ENCODE measurements around the gene FGFBP2. TPM values are rescaled to one million over a fixed set of nuclear protein-coding genes. Genes with fewer than 3 reads are reported as not detected.
A peak's percentile ranks its signal among the peaks of the same experiment; 100 is the strongest.

Gene FGFBP2
- not detected for polyA plus RNA-seq (2013, experiment 1 of 2)
- not detected for polyA plus RNA-seq (2013, experiment 2 of 2)

DNA sequence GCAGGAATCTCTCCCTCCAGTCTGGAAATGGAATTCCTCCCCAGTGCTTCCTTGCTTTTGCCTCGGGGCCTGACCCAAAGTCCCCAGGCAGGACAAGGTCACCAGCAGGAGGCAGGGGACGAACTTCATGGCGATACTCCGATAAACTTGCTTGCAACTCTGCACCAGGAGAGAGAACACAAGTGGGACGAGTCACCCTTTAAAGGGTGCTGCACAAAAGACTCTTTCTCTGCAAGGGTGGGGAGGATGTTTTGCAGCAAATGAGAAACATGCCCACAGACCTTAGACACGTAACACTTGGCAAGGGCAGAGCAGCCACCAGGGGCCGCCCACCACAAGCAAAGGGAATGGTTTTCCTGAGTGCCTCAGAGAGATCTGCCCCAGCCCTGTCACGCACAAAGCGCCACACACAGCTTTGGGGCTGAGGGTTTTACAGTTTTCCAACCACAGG is at the start of gene FGFBP2:
FGFBP2 (minus strand) TSS at position 175 of the 451 bp plus-strand sequence; CDS start at position 129, 46 bp downstream.
- Histone ChIP-seq H3K4me3 (ENCODE audit: low read length in 2 of 2) (no peak within 1 kb of the TSS), H2AFZ (ENCODE audit: low read length) (peak within 1 kb of the TSS; percentile 65), H3K18ac (ENCODE audit: low read length) (peak within 1 kb of the TSS; percentile 1), H3K4me1 (ENCODE audit: control insufficient read depth in 2 of 2, insufficient read depth in 1 of 2, low read depth in 1 of 2, low read length in 2 of 2) (no peaks in the 10 kb centered on the region), H2BK5ac (ENCODE audit: low read length) (no peak within 1 kb of the TSS), H3K4ac (ENCODE audit: low read length) (no peak within 1 kb of the TSS), H2BK120ac (ENCODE audit: low read depth, low read length) (no peak within 1 kb of the TSS), H3K27me3 (ENCODE audit: control insufficient read depth in 3 of 3, insufficient read depth in 3 of 3, low read depth in 1 of 3, low read length in 3 of 3) (peaks cover 0 to 4% (median 0%) of the 10 kb centered on the region in 3 experiments), H3K36me3 (replicated peaks in 1 of 2; ENCODE audit: control insufficient read depth in 2 of 2, insufficient read depth in 2 of 2, low read length in 2 of 2) (peaks cover 0 to 2% of the 10 kb centered on the region in 2 donors), H2AK5ac (ENCODE audit: low read depth, low read length) (peak within 1 kb of the TSS; percentile 21), H3K14ac (ENCODE audit: low read length) (no peak within 1 kb of the TSS), H3K4me2 (ENCODE audit: insufficient read depth, low read length, poor library complexity, severe bottlenecking) (no peak within 1 kb of the TSS), H4K8ac (ENCODE audit: low read depth, low read length) (no peak within 1 kb of the TSS), H3K27ac (replicated peaks; ENCODE audit: low read length) (no peak within 1 kb of the TSS), H3K23ac (ENCODE audit: low read depth, low read length, poor library complexity) (no peak within 1 kb of the TSS), H2BK15ac (ENCODE audit: low read length) (no peak within 1 kb of the TSS), H3K79me1 (ENCODE audit: low read depth, low read length) (no peaks in the 10 kb centered on the region), H2BK12ac (ENCODE audit: low read length) (no peak within 1 kb of the TSS), H4K91ac (ENCODE audit: low read depth, low read length, poor library complexity) (no peak within 1 kb of the TSS), H3K9ac (ENCODE audit: low read depth, low read length, poor library complexity) (no peak within 1 kb of the TSS), H3K9me3 (replicated peaks in 1 of 2; ENCODE audit: control insufficient read depth in 2 of 2, insufficient read depth in 1 of 2, low read depth in 1 of 2, low read length in 2 of 2) (peaks cover 3 to 5% of the 10 kb centered on the region in 2 donors)
- DNase-seq (ENCODE audit: low spot score), result no peak
- no CpG with 5 or more reads among the region's 9 CpGs for WGBS, 2 donors (ENCODE audit: extremely low coverage in 2 of 2, insufficient read length in 2 of 2, insufficient replicate concordance in 1 of 2)

DNA sequence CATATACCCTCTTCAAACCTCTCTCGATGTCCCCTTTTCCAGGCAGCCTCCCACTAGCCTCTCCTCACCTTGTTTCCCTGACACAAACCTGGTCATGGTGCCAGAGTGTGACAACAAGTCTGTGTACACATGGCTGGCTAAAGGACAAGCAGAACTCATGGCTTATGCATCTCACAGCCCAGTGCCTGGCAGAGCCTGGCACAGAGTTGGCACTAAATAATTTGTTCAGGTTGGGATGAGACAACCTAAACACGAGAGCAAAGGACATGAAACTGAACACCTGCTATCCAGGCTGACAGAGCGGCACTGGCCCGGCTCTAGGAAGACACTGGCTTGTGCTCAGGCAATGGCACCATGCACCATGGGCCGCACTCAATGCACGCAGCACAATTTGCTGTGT is 48.2 kb upstream of the FGFBP2 start:
- no peak for DNase-seq (ENCODE audit: low spot score)
- Histone ChIP-seq H3K9ac (ENCODE audit: low read depth, low read length, poor library complexity) (no peak overlapping the region), H3K4ac (ENCODE audit: low read length) (no peak overlapping the region), H4K91ac (ENCODE audit: low read depth, low read length, poor library complexity) (no peak overlapping the region), H2AFZ (ENCODE audit: low read length) (no peak overlapping the region), H3K4me2 (ENCODE audit: insufficient read depth, low read length, poor library complexity, severe bottlenecking) (no peak overlapping the region), H2BK15ac (ENCODE audit: low read length) (no peak overlapping the region), H3K4me1 (ENCODE audit: control insufficient read depth in 2 of 2, insufficient read depth in 1 of 2, low read depth in 1 of 2, low read length in 2 of 2) (peaks cover 0 to 1% of the 10 kb centered on the region in 2 donors), H3K27ac (replicated peaks; ENCODE audit: low read length) (no peak overlapping the region), H2AK5ac (ENCODE audit: low read depth, low read length) (no peak overlapping the region), H2BK120ac (ENCODE audit: low read depth, low read length) (no peak overlapping the region), H3K18ac (ENCODE audit: low read length) (no peak overlapping the region), H3K36me3 (replicated peaks in 1 of 2; ENCODE audit: control insufficient read depth in 2 of 2, insufficient read depth in 2 of 2, low read length in 2 of 2) (peaks cover 30 to 91% of the 10 kb centered on the region in 2 donors), H3K9me3 (replicated peaks in 1 of 2; ENCODE audit: control insufficient read depth in 2 of 2, insufficient read depth in 1 of 2, low read depth in 1 of 2, low read length in 2 of 2) (no peaks in the 10 kb centered on the region), H2BK5ac (ENCODE audit: low read length) (no peak overlapping the region), H3K27me3 (ENCODE audit: control insufficient read depth in 3 of 3, insufficient read depth in 3 of 3, low read depth in 1 of 3, low read length in 3 of 3) (no peaks in the 10 kb centered on the region), H3K23ac (ENCODE audit: low read depth, low read length, poor library complexity) (no peak overlapping the region), H2BK12ac (ENCODE audit: low read length) (no peak overlapping the region), H3K14ac (ENCODE audit: low read length) (no peak overlapping the region), H3K4me3 (ENCODE audit: low read length in 2 of 2) (no peak overlapping the region), H3K79me1 (ENCODE audit: low read depth, low read length) (no peaks in the 10 kb centered on the region), H4K8ac (ENCODE audit: low read depth, low read length) (no peak overlapping the region)
- no CpG with 5 or more reads among the region's 6 CpGs for WGBS, 2 donors (ENCODE audit: extremely low coverage in 2 of 2, insufficient read length in 2 of 2, insufficient replicate concordance in 1 of 2)

GRCh38 chr4:16009153-16009552 is 46.2 kb upstream of the FGFBP2 start:
- DNase-seq (ENCODE audit: low spot score), result no peak
- H3K14ac ChIP-seq (ENCODE audit: low read length), result no peak overlapping the region
- H4K8ac ChIP-seq (ENCODE audit: low read depth, low read length), result no peak overlapping the region
- no peak overlapping the region for H3K4ac ChIP-seq (ENCODE audit: low read length)
- H3K4me3 ChIP-seq (ENCODE audit: low read length in 2 of 2), result no peak overlapping the region
- no peak overlapping the region for H3K9ac ChIP-seq (ENCODE audit: low read depth, low read length, poor library complexity)
- no peak overlapping the region for H3K23ac ChIP-seq (ENCODE audit: low read depth, low read length, poor library complexity)
- H2BK5ac ChIP-seq (ENCODE audit: low read length), result no peak overlapping the region
- no peaks in the 10 kb centered on the region for H3K27me3 ChIP-seq (ENCODE audit: control insufficient read depth in 3 of 3, insufficient read depth in 3 of 3, low read depth in 1 of 3, low read length in 3 of 3)
- H3K4me1 ChIP-seq (ENCODE audit: control insufficient read depth in 2 of 2, insufficient read depth in 1 of 2, low read depth in 1 of 2, low read length in 2 of 2), result peaks cover 0 to 1% of the 10 kb centered on the region in 2 donors
- no peak overlapping the region for H3K27ac ChIP-seq (replicated peaks; ENCODE audit: low read length)
- H2AFZ ChIP-seq (ENCODE audit: low read length), result no peak overlapping the region
- H4K91ac ChIP-seq (ENCODE audit: low read depth, low read length, poor library complexity), result no peak overlapping the region
- WGBS, 2 donors (ENCODE audit: extremely low coverage in 2 of 2, insufficient read length in 2 of 2, insufficient replicate concordance in 1 of 2), result no CpG with 5 or more reads among the region's 4 CpGs
- no peak overlapping the region for H2BK12ac ChIP-seq (ENCODE audit: low read length)
- H3K9me3 ChIP-seq (replicated peaks in 1 of 2; ENCODE audit: control insufficient read depth in 2 of 2, insufficient read depth in 1 of 2, low read depth in 1 of 2, low read length in 2 of 2), result no peaks in the 10 kb centered on the region
- H3K36me3 ChIP-seq (replicated peaks in 1 of 2; ENCODE audit: control insufficient read depth in 2 of 2, insufficient read depth in 2 of 2, low read length in 2 of 2), result peaks cover 28 to 90% of the 10 kb centered on the region in 2 donors
- no peak overlapping the region for H2BK120ac ChIP-seq (ENCODE audit: low read depth, low read length)
- H2AK5ac ChIP-seq (ENCODE audit: low read depth, low read length), result no peak overlapping the region
- H3K79me1 ChIP-seq (ENCODE audit: low read depth, low read length), result no peaks in the 10 kb centered on the region
- H3K18ac ChIP-seq (ENCODE audit: low read length), result no peak overlapping the region
- no peak overlapping the region for H2BK15ac ChIP-seq (ENCODE audit: low read length)
- H3K4me2 ChIP-seq (ENCODE audit: insufficient read depth, low read length, poor library complexity, severe bottlenecking), result no peak overlapping the region

- H3K4me2 ChIP-seq (ENCODE audit: insufficient read depth, low read length, poor library complexity, severe bottlenecking), result no peak overlapping the region
- no peak overlapping the region for H3K23ac ChIP-seq (ENCODE audit: low read depth, low read length, poor library complexity)
- no peak overlapping the region for H2AK5ac ChIP-seq (ENCODE audit: low read depth, low read length)
- no peaks in the 10 kb centered on the region for H3K9me3 ChIP-seq (replicated peaks in 1 of 2; ENCODE audit: control insufficient read depth in 2 of 2, insufficient read depth in 1 of 2, low read depth in 1 of 2, low read length in 2 of 2)
- DNase-seq (ENCODE audit: low spot score), result no peak
- WGBS, 2 donors (ENCODE audit: extremely low coverage in 2 of 2, insufficient read length in 2 of 2, insufficient replicate concordance in 1 of 2), result no CpG with 5 or more reads among the region's 5 CpGs
- H2BK12ac ChIP-seq (ENCODE audit: low read length), result no peak overlapping the region
- H3K79me1 ChIP-seq (ENCODE audit: low read depth, low read length), result no peaks in the 10 kb centered on the region
- no peak overlapping the region for H2AFZ ChIP-seq (ENCODE audit: low read length)
- H3K4me1 ChIP-seq (ENCODE audit: control insufficient read depth in 2 of 2, insufficient read depth in 1 of 2, low read depth in 1 of 2, low read length in 2 of 2), result peaks cover 0 to 1% of the 10 kb centered on the region in 2 donors
- no peak overlapping the region for H3K9ac ChIP-seq (ENCODE audit: low read depth, low read length, poor library complexity)
- H3K4ac ChIP-seq (ENCODE audit: low read length), result no peak overlapping the region
- H2BK5ac ChIP-seq (ENCODE audit: low read length), result no peak overlapping the region
- no peak overlapping the region for H3K18ac ChIP-seq (ENCODE audit: low read length)
- H3K27ac ChIP-seq (replicated peaks; ENCODE audit: low read length), result no peak overlapping the region
- no peak overlapping the region for H2BK15ac ChIP-seq (ENCODE audit: low read length)
- no peak overlapping the region for H3K4me3 ChIP-seq (ENCODE audit: low read length in 2 of 2)
- H4K8ac ChIP-seq (ENCODE audit: low read depth, low read length), result no peak overlapping the region
- peaks cover 30 to 91% of the 10 kb centered on the region in 2 donors for H3K36me3 ChIP-seq (replicated peaks in 1 of 2; ENCODE audit: control insufficient read depth in 2 of 2, insufficient read depth in 2 of 2, low read length in 2 of 2)
- H3K27me3 ChIP-seq (ENCODE audit: control insufficient read depth in 3 of 3, insufficient read depth in 3 of 3, low read depth in 1 of 3, low read length in 3 of 3), result no peaks in the 10 kb centered on the region
- H3K14ac ChIP-seq (ENCODE audit: low read length), result no peak overlapping the region
- H4K91ac ChIP-seq (ENCODE audit: low read depth, low read length, poor library complexity), result no peak overlapping the region
- no peak overlapping the region for H2BK120ac ChIP-seq (ENCODE audit: low read depth, low read length)
These were observed 44.6 kb upstream of the FGFBP2 start for GRCh38 chr4:16007471-16008095.
